Adipose tissue (tissue), 3 donors: ENCODE results near the gene TTLL8. TPM values are rescaled to one million over a fixed set of nuclear protein-coding genes. Genes with fewer than 3 reads are reported as not detected.

Experiments used
- polyA plus RNA-seq, 3 donors: library from polyadenylated mRNA; stranded (reverse); fragments of 200-250 nt; gene quantifications; one replicate each; pipeline ENCODE4 v1.2.3, GENCODE V29; 2013
- donor health status: healthy with polysubstance abuse.
- donor health status: Bipolar disorder and iron deficiency.
- donor health status: healthy.

The TTLL8 gene
- polyA plus RNA-seq, 3 donors = not detected

Other genes starting within 250 kb of the TTLL8 start
- 10 to 100 TPM; 10.5 to 18.6 (median 16.2) TPM for gene BRD1, start 230.4 kb downstream of the TTLL8 start, polyA plus RNA-seq
- gene ZBED4, start 204.5 kb downstream of the TTLL8 start, polyA plus RNA-seq = 1 to 10 TPM; 2.4 to 4.3 (median 2.8) TPM
- 1 to 10 TPM; 5.3 to 9.6 (median 9.3) TPM for gene ALG12, start 139.9 kb downstream of the TTLL8 start, polyA plus RNA-seq
- gene CRELD2, start 139.7 kb downstream of the TTLL8 start, polyA plus RNA-seq = 10 to 100 TPM; 30.0 to 53.5 (median 41.7) TPM
- gene PIM3, start 97.5 kb downstream of the TTLL8 start, polyA plus RNA-seq = 100 to 1,000 TPM in 1 of 3 donors, 10 to 100 TPM in 2; 60.3 to 225 (median 87.5) TPM
- under 1 TPM in 2 of 3 donors, not detected in 1; 0.03 to 0.11 TPM for gene IL17REL, start 45.5 kb downstream of the TTLL8 start, polyA plus RNA-seq
- under 1 TPM in 2 of 3 donors, not detected in 1; 0.08 to 0.16 TPM for gene MLC1, start 27.1 kb upstream of the TTLL8 start, polyA plus RNA-seq
- under 1 TPM; 0.31 to 0.92 (median 0.79) TPM for gene MOV10L1, start 31.7 kb upstream of the TTLL8 start, polyA plus RNA-seq
- gene PANX2, start 112.4 kb upstream of the TTLL8 start, polyA plus RNA-seq = under 1 TPM; 0.34 to 0.46 (median 0.36) TPM
- 10 to 100 TPM; 25.8 to 79.1 (median 38.9) TPM for gene TRABD, start 127.6 kb upstream of the TTLL8 start, polyA plus RNA-seq
- gene SELENOO, start 142.7 kb upstream of the TTLL8 start, polyA plus RNA-seq = 10 to 100 TPM; 21.3 to 22.3 (median 21.4) TPM
- 10 to 100 TPM; 30.9 to 33.9 (median 32.4) TPM for gene TUBGCP6, start 186.7 kb upstream of the TTLL8 start, polyA plus RNA-seq
- 10 to 100 TPM; 23.7 to 30.9 (median 24.0) TPM for gene HDAC10, start 193.0 kb upstream of the TTLL8 start, polyA plus RNA-seq
- gene MAPK12, start 203.4 kb upstream of the TTLL8 start, polyA plus RNA-seq = 10 to 100 TPM in 2 of 3 donors, 1 to 10 TPM in 1; 4.7 to 17.6 (median 15.7) TPM
- gene MAPK11, start 212.1 kb upstream of the TTLL8 start, polyA plus RNA-seq = 10 to 100 TPM in 2 of 3 donors, 1 to 10 TPM in 1; 7.9 to 47.1 (median 46.4) TPM
- gene PLXNB2, start 249.3 kb upstream of the TTLL8 start, polyA plus RNA-seq = 10 to 100 TPM; 41.6 to 80.4 (median 67.8) TPM